ENCODE results near the gene MAPK8IP3.
"Not testable (repeated sequence)": the region's sequence is repeated elsewhere in the genome, so short reads cannot be mapped to it uniquely, and the experiment has no call there.

MAPK8IP3 gene

GRCh38 chr16:1790611-1791255 lies 84.7 kb downstream of the MAPK8IP3 start:
- no peak for DNase-seq

DNA sequence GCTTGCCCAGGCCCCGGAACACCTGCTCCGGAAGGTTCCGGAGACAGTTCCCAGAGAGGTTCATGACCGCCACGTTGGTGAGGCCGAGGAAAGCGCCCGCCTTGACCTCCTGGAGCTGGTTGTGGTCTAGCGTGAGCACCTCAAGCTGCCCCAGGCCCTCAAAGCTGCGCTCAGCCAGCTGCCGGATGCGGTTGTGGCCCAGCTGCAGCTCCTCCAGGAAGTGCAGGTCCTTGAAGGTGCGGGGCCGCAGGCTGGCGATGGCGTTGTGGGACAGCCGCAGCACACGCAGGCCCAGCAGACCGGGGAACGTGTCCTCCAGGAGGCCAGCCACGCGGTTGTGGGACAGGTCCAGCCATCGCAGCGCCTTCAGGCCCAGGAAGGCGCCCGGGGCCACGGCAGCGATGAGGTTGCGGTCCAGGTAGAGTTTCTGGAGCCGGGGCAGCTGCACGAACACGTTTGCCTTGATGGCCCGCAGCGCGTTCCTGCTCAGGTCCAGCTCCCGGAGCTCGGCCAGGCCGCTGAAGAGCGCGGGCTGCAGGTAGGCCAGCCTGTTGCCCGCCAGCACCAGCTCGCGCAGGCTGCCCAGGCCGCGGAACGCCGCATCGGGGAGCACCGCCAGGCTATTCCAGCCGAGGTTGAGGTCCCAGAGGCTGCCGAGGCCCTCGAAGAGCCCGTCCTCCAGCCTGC lies 85.4 kb downstream of the MAPK8IP3 start:
- DNase-seq = no peak

- no peak for DNase-seq
Measured at GRCh38 chr16:1791943-1792812, 86.2 kb downstream of the MAPK8IP3 start.

- DNase-seq = no peak
Measured at GRCh38 chr16:1792836-1793577, 87.0 kb downstream of the MAPK8IP3 start.

- DNase-seq = no peak
Measured at GRCh38 chr16:1793578-1794220, 87.7 kb downstream of the MAPK8IP3 start, which contains the start of gene IGFALS. IGFALS (minus strand) TSS chr16:1793705; CDS start chr16:1793652, 53 bp downstream.

DNA sequence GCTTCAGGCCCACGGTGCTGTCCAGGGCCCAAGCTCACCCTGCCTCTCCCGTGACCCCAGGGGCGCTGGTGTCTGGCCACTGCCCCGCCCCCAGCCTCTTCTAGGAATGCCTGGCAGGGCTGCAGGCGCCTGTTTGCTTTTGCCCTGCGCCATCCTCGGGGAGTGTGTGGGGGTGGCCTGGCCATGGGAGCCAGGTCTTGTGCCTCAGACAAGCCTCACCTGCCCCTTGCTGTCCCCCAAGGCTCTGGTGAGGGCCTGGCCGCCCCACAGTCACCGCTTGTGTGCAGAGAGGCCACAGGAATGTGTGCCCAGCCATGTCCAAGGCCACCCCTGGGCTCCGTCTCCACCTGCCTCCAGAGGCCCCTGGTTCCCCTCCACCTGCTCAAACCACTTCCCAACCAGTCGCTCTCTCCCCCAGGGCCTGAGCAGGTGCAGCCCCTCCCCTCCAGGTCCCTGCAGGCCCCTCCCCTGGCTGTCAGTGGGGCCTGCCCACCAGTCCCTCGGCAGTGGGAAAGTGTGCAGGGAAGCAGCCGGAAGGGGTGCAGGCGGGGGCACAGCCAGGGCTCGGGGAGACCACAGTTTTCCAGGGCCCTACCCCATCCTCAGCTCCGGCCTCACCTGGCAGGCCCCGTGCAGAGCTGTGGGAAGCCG lies 88.4 kb downstream of the MAPK8IP3 start:
- no peak for DNase-seq

DNA sequence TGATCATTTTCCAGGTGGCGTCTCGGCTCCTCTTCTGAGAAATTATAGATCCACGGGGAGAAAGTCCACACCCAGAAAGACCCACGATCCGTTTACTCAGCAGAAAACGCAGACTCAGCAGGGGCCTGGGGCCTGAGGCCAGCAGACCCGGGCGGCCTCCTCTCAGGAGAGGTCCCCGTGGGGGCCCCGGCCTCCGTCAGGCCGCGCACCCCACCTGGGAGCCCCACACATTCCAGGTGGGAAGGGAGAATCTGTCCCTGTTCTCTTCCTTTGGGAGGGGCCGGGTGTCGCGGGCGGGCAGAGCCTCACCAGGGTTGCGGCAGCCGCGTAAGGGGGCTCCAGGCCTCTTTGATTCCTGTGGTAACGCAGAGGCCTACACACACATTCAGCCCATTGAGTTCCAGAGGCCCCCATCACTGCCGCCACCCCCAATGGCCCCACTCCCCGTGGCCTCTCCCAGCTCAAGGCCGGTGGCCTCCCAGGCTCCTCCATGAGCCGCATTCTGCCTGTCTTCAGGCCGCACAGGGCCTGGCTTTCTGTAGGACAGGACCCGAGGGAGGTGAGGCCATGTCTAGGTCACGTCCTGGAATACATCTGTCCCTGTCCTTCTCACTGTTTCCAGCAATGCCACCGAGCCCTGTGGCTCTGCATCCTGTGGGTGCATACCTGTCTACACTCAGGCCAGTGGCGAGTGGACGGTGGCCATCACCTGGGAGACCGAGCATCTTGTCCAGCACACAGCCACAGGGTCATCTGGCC lies 89.1 kb downstream of the MAPK8IP3 start:
- DNase-seq = no peak

DNA sequence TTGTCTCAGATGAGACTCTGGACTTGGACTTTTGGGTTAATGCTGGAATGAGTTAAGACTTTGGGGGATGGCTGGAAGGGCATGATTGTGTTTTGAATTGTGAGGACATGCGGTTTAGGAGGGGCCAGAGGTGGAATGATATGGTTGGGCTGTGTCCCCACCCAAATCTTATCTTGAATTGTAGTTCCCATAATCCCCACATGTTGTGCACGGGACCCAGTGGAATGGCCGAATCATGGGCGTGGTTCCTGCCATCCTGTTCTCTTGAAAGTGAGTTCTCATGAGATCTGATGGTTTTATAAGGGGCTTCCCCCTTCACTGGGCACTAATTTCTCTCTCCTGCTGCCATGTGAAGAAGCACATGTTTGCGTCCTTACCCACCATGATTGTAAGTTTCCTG lies 93.3 kb downstream of the MAPK8IP3 start:
- DNase-seq = not testable (repeated sequence)

- no peak for DNase-seq
Measured at GRCh38 chr16:1800701-1801100, 94.7 kb downstream of the MAPK8IP3 start.

- DNase-seq = no peak
Measured at GRCh38 chr16:1807626-1808025, 101.6 kb downstream of the MAPK8IP3 start.

- DNase-seq = no peak
Measured at GRCh38 chr16:1808691-1809090, 102.7 kb downstream of the MAPK8IP3 start.

DNA sequence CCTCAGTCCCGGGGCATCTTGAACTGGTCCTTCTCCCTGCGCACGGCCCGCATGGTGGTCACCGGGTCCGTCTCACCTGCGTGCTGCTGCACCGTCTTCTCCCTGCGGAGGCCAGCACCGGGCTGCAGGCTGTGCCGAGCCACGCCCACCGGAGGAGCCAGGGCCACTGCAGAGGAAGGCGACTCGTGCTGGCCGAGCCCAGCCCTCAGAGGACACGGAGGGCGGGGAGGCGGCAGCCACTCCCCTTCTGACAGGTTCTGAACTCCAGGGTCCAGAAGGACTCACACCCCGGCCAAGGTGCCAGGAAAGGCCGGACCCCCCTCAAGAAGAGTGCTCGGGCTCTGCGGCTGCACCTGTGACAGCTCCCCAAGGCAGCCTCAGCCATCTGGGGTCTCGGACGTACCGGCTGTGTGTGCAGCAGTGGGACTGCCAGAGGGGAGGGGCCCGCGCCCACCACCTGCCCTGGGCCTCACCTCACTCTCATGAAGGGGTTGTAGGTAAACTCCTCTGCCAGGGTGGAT lies 103.3 kb downstream of the MAPK8IP3 start:
- no peak for DNase-seq

DNA sequence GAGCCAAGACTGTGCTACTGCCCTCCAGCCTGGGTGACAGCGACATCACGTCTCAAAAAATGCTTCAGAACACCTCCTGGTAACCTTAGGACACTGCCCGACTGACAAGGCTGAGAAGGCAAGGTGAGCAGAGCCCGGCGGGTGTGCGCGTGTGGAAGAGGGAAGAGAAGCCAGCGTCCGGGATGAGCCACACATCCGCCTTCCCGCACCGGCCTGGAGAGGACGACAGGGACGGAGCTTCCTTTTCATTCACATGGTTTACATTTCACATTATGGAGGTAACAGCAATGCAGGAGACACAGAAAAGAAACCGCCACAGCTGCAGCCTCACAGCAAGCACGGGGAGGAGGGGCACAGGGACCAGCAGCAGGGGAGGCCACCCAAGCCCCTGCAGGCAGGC lies 104.1 kb downstream of the MAPK8IP3 start:
- DNase-seq = no peak

DNA sequence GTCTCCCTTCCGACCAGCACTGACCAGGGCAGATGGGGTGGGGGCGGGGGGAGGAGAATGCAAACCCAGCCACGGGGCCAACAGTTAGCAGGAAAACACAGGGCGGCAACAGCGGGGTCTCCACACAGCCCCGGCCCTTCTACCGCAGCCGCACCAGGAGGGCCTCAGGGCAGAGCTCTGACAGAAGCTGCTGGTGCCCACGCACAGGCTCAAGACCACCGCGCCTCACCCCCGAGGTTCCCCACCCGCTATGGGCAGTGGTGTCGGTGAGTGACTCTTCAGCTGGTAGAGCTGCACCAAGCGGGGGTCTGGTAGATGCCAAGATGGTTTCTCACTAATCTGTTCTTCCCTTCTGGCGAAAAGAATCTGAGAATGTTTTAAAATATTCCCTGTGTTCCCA lies 104.5 kb downstream of the MAPK8IP3 start:
- no peak for DNase-seq

GRCh38 chr16:1812732-1813163 lies 106.8 kb downstream of the MAPK8IP3 start:
- DNase-seq = peak; percentile 57

- DNase-seq = no peak
Measured at GRCh38 chr16:1815461-1815860, 109.5 kb downstream of the MAPK8IP3 start.

DNA sequence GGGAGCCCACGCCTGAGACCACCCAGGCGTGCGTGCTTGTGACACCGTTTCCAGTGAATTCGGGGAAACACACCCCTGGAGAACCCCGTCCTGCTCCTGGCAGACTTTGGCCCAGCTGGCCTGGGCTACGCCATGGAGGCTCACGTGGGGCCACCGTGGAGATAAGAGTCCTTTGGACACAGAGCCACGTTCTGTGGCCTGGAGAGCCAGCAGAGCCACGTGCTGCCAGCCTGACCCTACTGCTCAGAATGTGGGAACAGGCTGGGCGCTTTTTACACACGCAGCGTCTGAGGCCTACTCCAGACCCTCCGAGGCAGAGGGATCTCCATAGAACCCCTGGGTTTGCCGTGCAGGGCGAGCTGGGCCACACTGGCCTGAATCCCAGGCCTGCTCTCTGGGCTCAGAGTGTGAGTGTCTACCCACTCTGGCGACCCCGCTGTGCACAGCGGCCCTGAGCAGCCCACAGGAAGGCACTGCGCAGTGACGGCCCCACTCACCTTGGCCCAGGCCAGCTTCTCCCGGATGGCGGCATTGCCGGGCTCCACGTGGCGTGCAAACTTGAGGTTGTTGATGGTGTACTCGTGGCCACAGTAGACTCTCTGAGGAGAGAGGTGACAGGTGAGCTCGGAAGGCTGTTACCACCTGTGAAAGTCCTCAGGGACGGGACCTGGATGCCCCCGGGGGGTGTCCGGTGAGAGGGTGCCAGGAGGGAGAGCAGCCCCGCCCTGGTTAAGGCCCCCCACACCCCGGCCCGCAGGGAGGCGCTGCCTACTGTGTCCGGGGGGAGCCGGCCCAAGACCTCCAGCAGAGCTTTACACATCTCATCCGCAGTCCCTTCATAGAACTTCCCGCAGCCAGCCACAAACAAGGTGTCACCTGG lies 110.6 kb downstream of the MAPK8IP3 start:
- DNase-seq = no peak

- DNase-seq = no peak
Measured at GRCh38 chr16:1817276-1817589, 111.2 kb downstream of the MAPK8IP3 start.

GRCh38 chr16:1817716-1818115 lies 111.7 kb downstream of the MAPK8IP3 start:
- no peak for DNase-seq

Measured in activated CD4-positive, alpha-beta T cell treated with anti-CD3 and anti-CD28 coated beads, Interleukin-10, Interleukin-2, amounts not matched to agents 100 ng/mL and 50 ng/mL, durations not matched to agents 16 hours and 8 hours (primary cell).